Superior temporal gyrus (tissue), 1 donor: ENCODE measurements around the gene DDX19B.

Source experiments
- DNase-seq: peaks from one replicate; pipeline ENCODE4 v3.0.0-alpha.2; 2016; ENCODE audit errors: extremely low spot score

DDX19B gene

GRCh38 chr16:70349783-70350182 is 50.8 kb downstream of the DDX19B start:
- no peak for DNase-seq

- DNase-seq: no peak
Measured at GRCh38 chr16:70359552-70359951, 60.6 kb downstream of the DDX19B start.

DNA sequence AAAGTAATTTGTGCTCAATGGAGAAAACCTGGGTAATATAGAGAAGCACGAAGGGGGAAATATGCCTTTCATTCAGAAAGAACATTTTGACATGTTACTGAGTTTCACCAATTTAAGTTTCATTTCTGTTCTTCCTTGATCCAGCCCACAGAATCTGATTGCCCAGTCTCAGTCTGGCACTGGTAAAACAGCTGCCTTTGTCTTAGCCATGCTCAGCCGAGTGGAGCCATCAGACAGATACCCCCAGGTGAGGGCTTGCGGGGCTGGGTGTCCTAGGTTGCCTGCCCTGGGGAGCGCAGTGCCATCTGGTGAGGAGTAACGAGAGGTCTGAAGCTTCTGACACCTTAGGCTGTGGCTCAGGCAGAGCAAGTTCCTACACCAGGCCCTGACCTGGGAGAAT is 65.4 kb downstream of the DDX19B start:
- no peak for DNase-seq

DNA sequence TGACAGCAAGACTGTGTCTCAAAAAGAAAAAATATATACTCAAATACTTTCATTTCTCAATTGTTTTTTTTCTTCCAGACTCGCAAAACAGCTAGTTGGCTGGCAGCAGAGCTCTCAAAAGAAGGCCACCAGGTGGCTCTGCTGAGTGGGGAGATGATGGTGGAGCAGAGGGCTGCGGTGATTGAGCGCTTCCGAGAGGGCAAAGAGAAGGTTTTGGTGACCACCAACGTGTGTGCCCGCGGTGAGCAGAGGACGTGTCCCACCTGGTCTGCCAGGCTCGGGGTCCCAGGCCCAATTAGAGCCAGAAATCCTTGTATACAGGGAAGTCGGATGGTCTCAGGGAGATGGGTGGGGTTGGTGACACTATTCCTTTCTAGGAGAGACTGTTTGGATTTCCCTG is 71.2 kb downstream of the DDX19B start:
- peak; percentile 38 for DNase-seq

DNA sequence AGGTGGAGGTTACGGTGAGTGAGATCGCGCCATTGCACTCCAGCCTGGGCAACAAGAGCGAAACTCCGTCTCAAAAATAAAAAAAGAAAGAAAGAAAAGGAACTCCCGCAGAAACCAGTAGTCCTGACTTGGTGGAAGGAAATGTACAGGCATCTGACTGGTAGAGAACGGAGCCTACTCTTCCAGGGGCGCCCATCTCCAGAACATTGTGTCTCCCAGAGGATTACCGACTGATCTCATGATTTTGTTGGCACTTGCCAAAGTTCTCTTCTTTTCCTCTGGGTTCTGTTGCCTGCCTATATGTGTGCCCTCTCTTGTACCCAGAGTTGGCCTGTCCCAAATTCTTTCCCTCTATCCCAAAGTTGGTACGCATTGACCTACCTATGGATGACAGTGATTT is 71.9 kb downstream of the DDX19B start:
- no peak for DNase-seq

DNA sequence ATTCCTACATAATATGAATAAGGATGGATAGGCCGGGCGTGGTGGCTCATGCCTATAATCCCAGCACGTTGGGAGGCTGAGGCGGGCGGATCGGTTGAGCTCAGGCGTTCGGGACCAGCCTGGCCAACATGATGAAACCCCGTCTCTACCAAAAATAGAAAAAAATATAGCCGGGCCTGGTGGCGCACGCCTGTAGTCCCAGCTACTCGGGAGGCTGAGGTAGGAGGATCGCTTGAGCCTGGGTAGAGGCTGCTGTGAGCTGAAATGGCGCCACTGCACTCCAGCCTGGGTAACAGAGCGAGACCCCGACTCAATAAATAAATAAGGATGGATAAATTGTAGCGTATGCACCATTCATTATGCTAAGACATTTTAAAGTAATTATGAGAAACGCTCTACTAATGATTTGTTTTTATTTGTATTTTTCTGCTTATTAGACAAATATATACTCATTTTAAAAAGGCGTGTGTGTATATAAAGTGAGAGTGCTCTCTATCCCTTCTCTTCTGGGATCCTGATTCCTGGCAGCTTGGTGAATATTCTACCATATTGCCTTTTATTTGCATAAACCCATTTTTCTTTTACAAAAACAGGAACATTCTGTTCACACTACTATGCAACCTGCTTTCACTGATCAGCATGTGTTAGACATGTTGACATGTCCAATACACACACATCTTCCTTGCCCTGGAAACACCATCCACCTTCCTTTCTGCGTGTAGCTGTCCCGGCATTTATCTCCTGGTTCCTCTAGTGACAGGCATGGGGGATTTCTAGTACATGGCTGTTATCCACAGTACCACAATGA is 74.1 kb downstream of the DDX19B start:
- DNase-seq: no peak

GRCh38 chr16:70374213-70374612 is 75.2 kb downstream of the DDX19B start:
- DNase-seq: no peak

DNA sequence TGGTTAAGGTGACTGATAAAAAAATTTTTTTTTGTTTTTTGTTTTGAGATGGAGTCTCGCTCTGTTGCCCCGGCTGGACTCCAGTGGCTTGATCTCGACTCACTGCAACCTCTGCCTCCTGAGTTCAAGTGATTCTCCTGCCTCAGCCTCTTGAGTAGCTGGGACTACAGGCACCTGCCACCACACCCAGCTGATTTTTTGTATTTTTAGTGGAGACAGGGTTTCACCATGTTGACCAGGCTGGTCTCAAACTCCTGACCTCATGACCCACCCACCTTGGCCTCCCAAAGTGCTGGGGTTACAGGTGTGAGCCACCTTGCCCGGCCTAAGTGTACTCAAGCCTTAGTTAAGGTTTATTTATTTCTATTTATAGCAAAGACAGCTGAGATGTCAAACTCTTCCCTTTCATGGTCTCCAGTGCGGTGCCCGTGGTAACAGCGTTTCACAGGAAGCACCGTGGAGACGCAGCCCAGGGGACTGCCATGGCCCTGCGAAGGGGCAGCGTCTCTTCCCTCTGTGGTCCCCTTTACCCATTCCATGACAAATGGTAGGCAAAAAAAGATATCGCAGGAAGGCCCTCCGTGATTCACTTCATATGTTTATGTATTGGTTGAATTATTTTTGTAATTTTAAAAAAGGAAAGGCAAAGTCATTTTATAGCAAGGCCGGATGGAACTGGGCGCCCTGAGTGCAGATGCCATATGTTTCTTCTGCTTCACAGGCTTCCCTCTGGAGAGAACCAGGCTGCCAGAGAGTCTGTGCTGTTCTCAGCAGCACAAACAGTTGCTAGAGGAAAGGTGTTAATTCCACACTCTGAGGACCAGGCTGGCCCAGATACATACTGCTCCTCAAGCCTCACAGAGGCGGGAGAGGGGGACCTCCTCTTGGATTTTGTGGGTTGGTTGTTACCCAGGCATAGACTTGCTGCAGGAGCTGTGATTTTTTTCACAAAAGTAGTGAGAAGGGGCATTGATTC is 76.9 kb downstream of the DDX19B start:
- DNase-seq: peak; percentile 65

- no peak for DNase-seq
Measured at GRCh38 chr16:70377782-70378181, 78.8 kb downstream of the DDX19B start.

GRCh38 chr16:70378869-70379493 is 80.0 kb downstream of the DDX19B start:
- no peak for DNase-seq

- no peak for DNase-seq
Measured at GRCh38 chr16:70380248-70380918, 81.4 kb downstream of the DDX19B start.

- peak; percentile 99 for DNase-seq
Measured at GRCh38 chr16:70380919-70381603, 82.1 kb downstream of the DDX19B start.

DNA sequence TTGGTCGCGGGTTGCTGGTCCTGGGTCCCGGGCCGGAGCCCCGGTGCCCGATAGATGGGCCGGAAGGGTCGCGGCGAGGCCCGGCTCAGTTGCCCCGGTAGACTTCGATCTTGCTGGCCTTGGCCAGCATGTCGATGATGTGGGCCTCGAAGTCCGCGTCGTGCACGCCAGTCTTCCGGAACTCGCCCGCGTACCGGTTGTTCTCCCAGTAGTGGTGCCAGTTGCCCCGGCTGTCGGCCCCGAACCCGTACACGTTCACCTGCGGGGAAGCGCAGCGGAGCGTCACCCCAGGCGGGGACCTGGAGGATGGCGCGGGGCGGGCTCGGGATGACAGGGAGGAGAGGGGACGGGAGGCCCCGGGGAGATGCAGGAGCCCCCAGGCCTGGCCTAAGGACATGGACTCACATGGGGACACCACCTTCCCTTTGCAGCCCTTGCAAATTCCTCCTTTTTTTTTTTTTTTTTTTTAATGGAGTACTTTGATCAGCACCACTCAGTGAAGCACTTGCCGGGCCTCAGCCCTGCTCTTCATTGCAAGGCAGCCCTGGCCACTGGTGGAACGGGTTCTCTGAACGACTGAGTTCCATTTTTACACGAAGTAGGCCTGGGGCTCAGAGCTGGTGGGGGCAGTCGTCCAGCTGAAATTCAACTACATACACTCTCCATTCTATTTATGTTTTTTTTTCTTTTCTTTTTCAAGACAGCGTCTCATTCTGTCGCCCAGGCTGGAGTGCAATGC is 82.8 kb downstream of the DDX19B start:
- DNase-seq: no peak

GRCh38 chr16:70383421-70383960 is 84.5 kb downstream of the DDX19B start:
- DNase-seq: no peak
